Transverse colon (tissue), 4 donors: ENCODE results near the gene GALC. TPM values are rescaled to one million over a fixed set of nuclear protein-coding genes. Genes with fewer than 3 reads are reported as not detected.

Experiments
- DNase-seq: peaks from one replicate; pipeline ENCODE4 v3.0.0-alpha.2; 2019
- H3K27ac ChIP-seq, 4 donors: fragments of 200-600 bp; sonication (generic); 2 replicates each; pipeline ENCODE4 v1.5.1; 2016 to 2018; ENCODE audit warnings: inconsistent platforms in 4 of 4
- H3K27me3 ChIP-seq: fragments of 200-600 bp; sonication (generic); 2 replicates; pipeline ENCODE4 v1.5.1; 2017; ENCODE audit warnings: inconsistent platforms
- H3K36me3 ChIP-seq, 4 donors: fragments of 200-600 bp; sonication (generic); 2 replicates each; pipeline ENCODE4 v1.5.1; 2017 to 2019; ENCODE audit warnings: inconsistent platforms in 4 of 4
- H3K4me1 ChIP-seq, 4 donors: fragments of 200-600 bp; sonication (generic); 2 replicates each; pipeline ENCODE4 v1.5.1; 2017 to 2020; ENCODE audit warnings: inconsistent platforms in 4 of 4
- H3K4me3 ChIP-seq, 4 donors: fragments of 200-600 bp; sonication (generic); 1 replicate in 1 of 4; 2 replicates in 3 of 4; pipeline versions ENCODE4 v1.5.1 to v1.6.1; 2017 to 2019; ENCODE audit warnings: inconsistent platforms in 4 of 4
- H3K9me3 ChIP-seq, 2 donors: fragments of 200-600 bp; sonication (generic); 2 replicates each; pipeline ENCODE4 v1.5.1; 2017 to 2019; ENCODE audit warnings: inconsistent platforms in 2 of 2
- EP300 ChIP-seq: sonication (generic); formaldehyde crosslinking; IDR thresholded peaks from one replicate; pipeline ENCODE4 v1.6.1; 2017; ENCODE audit warnings: antibody characterized with exemption, low read depth
- POLR2A ChIP-seq: fragments of 450-650 bp; IDR thresholded peaks from one replicate; pipeline ENCODE4 v1.6.1; 2016; ENCODE audit warnings: antibody characterized with exemption, mild to moderate bottlenecking, moderate library complexity
- POLR2AphosphoS5 ChIP-seq, 3 donors: sonication (generic); formaldehyde crosslinking; IDR thresholded peaks; one replicate each; pipeline ENCODE4 v1.6.1; 2016; ENCODE audit warnings: antibody characterized with exemption in 3 of 3
- WGBS, 2 donors: methylation state at CpG; one replicate each; pipeline ENCODE4 v1.1.5; 2018; ENCODE audit warnings: low coverage in 1 of 2; 5-methylcytosine and 5-hydroxymethylcytosine counted together
- in situ Hi-C, 4 donors: fragments of 200-750 bp; cut with MboI; loops; one replicate each; pipeline versions ENCODE4 v1.15.0 to v1.15.1; 2017; ENCODE audit warnings: low sequenced_read_pairs in 3 of 4, low pct_ligation_motif_present in 1 of 4, low pct_unique_long_range_greater_than_20kb in 1 of 4
- intact Hi-C: fragments of 100-400 bp; cut with DNase I; formaldehyde crosslinking; loops from one replicate; pipeline ENCODE4 v1.15.1; 2023; ENCODE audit warnings: low total_unique reads
- total RNA-seq, 4 donors: library from RNA; depleted of rRNA; stranded (reverse); fragments of >200 nt; gene quantifications; one replicate each; pipeline ENCODE4 v1.1.0, GENCODE V29; 2016
- TF ChIP-seq, protein P1 (sequence below), 5 experiments: fragments of 200-600 bp in 3 of 5; fragments of 450-650 bp in 2 of 5; sonication (generic) in 3 of 5; IDR thresholded peaks; 1 replicate in 2 of 5; 2 replicates in 3 of 5; pipeline ENCODE4 v1.5.1; 2016 to 2017; ENCODE audit warnings: antibody characterized with exemption in 5 of 5, inconsistent platforms in 3 of 5, mild to moderate bottlenecking in 2 of 5, moderate library complexity in 1 of 5

Gene GALC
- total RNA-seq, 4 donors from 2014 or later, result 8.0 to 42.3 (median 28.9) TPM

DNA sequence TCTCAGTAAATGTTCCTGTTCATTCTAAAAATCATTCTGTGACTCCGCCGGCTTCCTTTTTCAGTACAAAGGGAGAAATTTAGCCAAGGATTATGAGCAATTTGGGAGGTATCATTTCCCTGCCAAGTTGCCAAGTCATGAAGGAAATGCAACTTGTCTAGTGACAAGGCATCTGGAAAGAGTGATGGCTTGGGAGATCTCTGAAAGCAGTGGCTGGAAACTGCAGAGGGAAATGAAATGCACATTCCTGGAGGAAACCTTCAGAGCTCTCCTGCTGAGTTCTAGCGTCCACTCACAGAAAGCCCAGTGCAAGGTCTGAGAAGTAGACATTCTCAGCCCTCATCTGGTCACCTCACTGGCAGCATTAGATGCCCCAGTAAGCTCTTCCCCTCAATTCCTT is 91.7 kb downstream of the GALC start:
- intact Hi-C loops (no loop called here), in situ Hi-C loops (no loop called here)
- Histone ChIP-seq H3K27ac (no peak overlapping the region), H3K27me3 (peaks cover 18% of the 10 kb centered on the region), H3K9me3 (no peaks in the 10 kb centered on the region), H3K4me3 (no peak overlapping the region), H3K4me1 (no peaks in the 10 kb centered on the region), H3K36me3 (no peaks in the 10 kb centered on the region)
- 78 to 80% methylated on average over 1 to 3 of the region's 3 CpGs for WGBS, 2 donors
- DNase-seq, result no peak
- TF ChIP-seq EP300 (no peak), POLR2A (no peak), POLR2AphosphoS5 (IDR thresholded peaks at IDR 0.05) (no peak)
- TF ChIP-seq, protein P1, sequence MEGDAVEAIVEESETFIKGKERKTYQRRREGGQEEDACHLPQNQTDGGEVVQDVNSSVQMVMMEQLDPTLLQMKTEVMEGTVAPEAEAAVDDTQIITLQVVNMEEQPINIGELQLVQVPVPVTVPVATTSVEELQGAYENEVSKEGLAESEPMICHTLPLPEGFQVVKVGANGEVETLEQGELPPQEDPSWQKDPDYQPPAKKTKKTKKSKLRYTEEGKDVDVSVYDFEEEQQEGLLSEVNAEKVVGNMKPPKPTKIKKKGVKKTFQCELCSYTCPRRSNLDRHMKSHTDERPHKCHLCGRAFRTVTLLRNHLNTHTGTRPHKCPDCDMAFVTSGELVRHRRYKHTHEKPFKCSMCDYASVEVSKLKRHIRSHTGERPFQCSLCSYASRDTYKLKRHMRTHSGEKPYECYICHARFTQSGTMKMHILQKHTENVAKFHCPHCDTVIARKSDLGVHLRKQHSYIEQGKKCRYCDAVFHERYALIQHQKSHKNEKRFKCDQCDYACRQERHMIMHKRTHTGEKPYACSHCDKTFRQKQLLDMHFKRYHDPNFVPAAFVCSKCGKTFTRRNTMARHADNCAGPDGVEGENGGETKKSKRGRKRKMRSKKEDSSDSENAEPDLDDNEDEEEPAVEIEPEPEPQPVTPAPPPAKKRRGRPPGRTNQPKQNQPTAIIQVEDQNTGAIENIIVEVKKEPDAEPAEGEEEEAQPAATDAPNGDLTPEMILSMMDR (IDR thresholded peaks at IDR 0.05), result no peak

DNA sequence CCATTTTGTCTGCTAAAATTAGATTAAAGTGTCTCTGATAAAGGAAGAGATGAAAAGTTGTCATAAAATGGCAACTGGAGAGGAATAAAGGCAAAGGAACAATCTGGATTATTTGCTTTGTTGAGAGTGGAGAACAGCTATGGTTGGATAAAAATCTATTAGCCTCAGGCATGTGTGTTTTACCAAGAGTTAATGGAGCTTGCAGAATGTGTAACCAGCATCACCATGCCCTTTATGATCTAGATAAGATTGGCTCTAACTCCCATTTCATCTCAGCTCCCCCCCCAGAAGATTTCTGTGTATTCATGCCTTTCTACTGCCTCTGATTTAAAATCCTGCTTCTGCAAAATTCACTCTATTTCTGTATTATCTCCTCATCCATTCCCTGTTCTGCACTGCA is 93.8 kb downstream of the GALC start:
- TF ChIP-seq, protein P1 (IDR thresholded peaks at IDR 0.05), result no peak
- TF ChIP-seq POLR2A, result no peak
- TF ChIP-seq POLR2AphosphoS5 (IDR thresholded peaks at IDR 0.05), result no peak
- no peak for TF ChIP-seq EP300
- DNase-seq, result no peak
- intact Hi-C loops (no loop called here), in situ Hi-C loops (no loop called here)
- no peaks in the 10 kb centered on the region for H3K9me3 ChIP-seq
- no peak overlapping the region for H3K27ac ChIP-seq
- H3K4me3 ChIP-seq, result no peak overlapping the region
- peaks cover 18% of the 10 kb centered on the region for H3K27me3 ChIP-seq
- no peaks in the 10 kb centered on the region for H3K36me3 ChIP-seq
- H3K4me1 ChIP-seq, result no peaks in the 10 kb centered on the region

DNA sequence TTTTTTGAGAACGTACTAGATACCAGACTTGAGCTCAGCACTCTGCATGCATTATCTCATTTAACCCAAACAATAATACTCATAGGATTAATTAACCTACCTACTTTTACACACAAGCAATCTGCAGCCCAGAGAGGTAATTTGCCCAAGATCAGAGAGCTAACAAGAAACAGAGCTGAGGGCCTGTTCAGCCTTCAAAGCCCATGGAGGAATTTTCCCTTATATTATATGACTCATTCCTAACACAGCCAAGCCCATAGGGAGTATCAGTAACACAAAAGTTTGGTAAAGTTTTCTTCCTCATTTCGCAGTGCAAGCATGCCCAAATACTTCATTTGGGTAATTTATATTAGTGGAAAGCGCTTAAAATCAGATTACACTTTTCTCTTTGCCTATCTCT is 94.7 kb downstream of the GALC start:
- no peaks in the 10 kb centered on the region for H3K36me3 ChIP-seq
- H3K4me1 ChIP-seq, result no peaks in the 10 kb centered on the region
- 86 to 89% methylated on average over 3 of the region's 3 CpGs for WGBS, 2 donors
- H3K9me3 ChIP-seq, result no peaks in the 10 kb centered on the region
- DNase-seq, result no peak
- no peak overlapping the region for H3K4me3 ChIP-seq
- in situ Hi-C loops (no loop called here), intact Hi-C loops (no loop called here)
- TF ChIP-seq POLR2AphosphoS5 (IDR thresholded peaks at IDR 0.05) (no peak), EP300 (no peak), POLR2A (no peak)
- TF ChIP-seq, protein P1 (IDR thresholded peaks at IDR 0.05), result no peak
- H3K27ac ChIP-seq, result no peak overlapping the region
- H3K27me3 ChIP-seq, result peaks cover 18% of the 10 kb centered on the region

DNA sequence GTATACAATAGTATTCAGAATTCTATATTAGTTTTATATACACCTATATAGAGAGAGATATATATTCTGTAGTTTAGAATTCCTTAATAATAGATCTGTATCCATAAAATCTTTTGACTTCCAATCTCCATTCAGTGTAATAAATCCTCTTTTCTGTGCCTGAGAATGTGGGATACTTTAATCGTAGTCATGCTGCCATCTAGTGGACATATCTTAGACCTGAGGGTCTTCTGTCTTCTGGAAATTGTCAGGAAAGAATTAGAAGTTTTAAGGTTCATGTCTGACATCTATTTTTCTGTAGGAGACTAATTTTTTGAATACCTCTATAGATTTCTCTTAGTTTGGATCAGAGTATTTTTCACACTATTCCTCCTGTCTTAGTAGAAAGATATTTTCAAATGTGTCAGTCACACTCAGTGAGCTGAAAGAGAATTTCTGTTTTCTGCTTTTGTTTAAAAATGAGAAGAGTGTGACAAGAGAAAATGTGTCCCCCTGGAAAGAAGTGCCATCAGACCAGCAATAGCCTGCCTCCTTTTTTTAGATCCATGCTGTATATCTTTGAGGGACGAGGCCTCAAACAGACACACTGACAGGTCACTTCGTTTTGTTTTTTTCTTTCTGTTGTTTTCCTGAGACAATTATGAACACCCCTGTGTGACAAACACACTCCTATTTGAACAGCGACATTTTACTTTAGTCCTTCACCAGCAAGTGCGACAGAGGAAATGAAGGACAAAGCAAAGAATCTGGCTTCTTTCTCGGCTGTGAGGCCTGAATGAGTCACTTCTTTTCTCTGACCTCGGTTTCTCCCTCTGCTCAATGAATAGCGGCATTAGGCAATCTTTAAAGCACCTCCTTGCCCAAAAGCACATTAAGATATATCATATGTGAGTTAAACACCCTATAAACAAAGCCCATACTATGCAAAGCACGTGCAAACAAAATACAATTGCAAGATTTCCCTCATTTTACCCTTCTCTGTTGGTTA is 96.3 kb downstream of the GALC start:
- H3K27ac ChIP-seq, result no peak overlapping the region
- no peaks in the 10 kb centered on the region for H3K4me1 ChIP-seq
- 48 to 55% methylated on average over 6 to 9 of the region's 9 CpGs for WGBS, 2 donors
- in situ Hi-C loops, result no loop called here
- H3K36me3 ChIP-seq, result no peaks in the 10 kb centered on the region
- H3K4me3 ChIP-seq, result no peak overlapping the region
- TF ChIP-seq POLR2AphosphoS5 (IDR thresholded peaks at IDR 0.05), result no peak
- TF ChIP-seq EP300, result no peak
- TF ChIP-seq, protein P1 (IDR thresholded peaks at IDR 0.05), result peak in 4 of 5 experiments; percentile 38 to 66 (median 52)
- no peak for DNase-seq
- no peaks in the 10 kb centered on the region for H3K9me3 ChIP-seq
- intact Hi-C loops, result no loop called here
- H3K27me3 ChIP-seq, result peaks cover 18% of the 10 kb centered on the region
